ENCODE results near the gene SREBF2. TPM values are rescaled to one million over a fixed set of nuclear protein-coding genes. Genes with fewer than 3 reads are reported as not detected.

The SREBF2 gene
- total and polyA plus RNA-seq, 2 experiments from 2014 or later: 23.6 to 26.5 TPM

GRCh38 chr22:41826021-41826420 lies 6.9 kb upstream of the SREBF2 start:
- 0 out of 2 replicates have a peak overlapping the region, but pooled peaks have one; percentile 31 for H3K9ac ChIP-seq
- no peaks in the 10 kb centered on the region for H3K27me3 ChIP-seq (replicated peaks; ENCODE audit: insufficient read depth)
- in situ Hi-C loops (cut with MboI): no loop called here
- H3K4me3 ChIP-seq: no peak overlapping the region
- H4K20me1 ChIP-seq (ENCODE audit: insufficient read depth): no peaks in the 10 kb centered on the region
- no peaks in the 10 kb centered on the region for H3K9me3 ChIP-seq (ENCODE audit: low read depth)
- H3K4me1 ChIP-seq (ENCODE audit: insufficient read depth): peaks cover 9% of the 10 kb centered on the region
- no peaks in the 10 kb centered on the region for H3F3A ChIP-seq (ENCODE audit: insufficient read depth)
- H3K36me3 ChIP-seq (ENCODE audit: low read depth): no peaks in the 10 kb centered on the region
- H3K9me2 ChIP-seq (ENCODE audit: insufficient read depth): no peaks in the 10 kb centered on the region
- H3K27ac ChIP-seq: no peak overlapping the region
- TF ChIP-seq EZH2 (IDR thresholded peaks at IDR 0.05; ENCODE audit: insufficient read depth, poor library complexity, severe bottlenecking): no peak
- TF ChIP-seq EZH2phosphoT487 (IDR thresholded peaks at IDR 0.05; ENCODE audit: insufficient read depth, low read depth): no peak
- no peak for DNase-seq
- H3K79me2 ChIP-seq (ENCODE audit: insufficient read depth): no peaks in the 10 kb centered on the region
- 81 to 89% methylated on average over 3 of the region's 3 CpGs for WGBS, 2 experiments (ENCODE audit: low coverage in 1 of 2, low lambda C conversion rate in 2 of 2, missing lambda C conversion rate in 2 of 2)
- no peak overlapping the region for H3K4me2 ChIP-seq (ENCODE audit: unreplicated experiment)
- H2AFZ ChIP-seq: no peak overlapping the region

- Histone ChIP-seq H2AFZ (no peak overlapping the region), H3K4me2 (ENCODE audit: unreplicated experiment) (no peak overlapping the region), H3K36me3 (ENCODE audit: low read depth) (no peaks in the 10 kb centered on the region), H3F3A (ENCODE audit: insufficient read depth) (peaks cover 2% of the 10 kb centered on the region), H4K20me1 (ENCODE audit: insufficient read depth) (no peaks in the 10 kb centered on the region), H3K27ac (no peak overlapping the region), H3K9me3 (ENCODE audit: low read depth) (no peaks in the 10 kb centered on the region), H3K4me3 (no peak overlapping the region), H3K4me1 (ENCODE audit: insufficient read depth) (peaks cover 9% of the 10 kb centered on the region), H3K27me3 (replicated peaks; ENCODE audit: insufficient read depth) (no peaks in the 10 kb centered on the region), H3K79me2 (ENCODE audit: insufficient read depth) (no peaks in the 10 kb centered on the region), H3K9ac (no peak overlapping the region), H3K9me2 (ENCODE audit: insufficient read depth) (no peaks in the 10 kb centered on the region)
- TF ChIP-seq EZH2phosphoT487 (IDR thresholded peaks at IDR 0.05; ENCODE audit: insufficient read depth, low read depth): no peak
- no peak for TF ChIP-seq EZH2 (IDR thresholded peaks at IDR 0.05; ENCODE audit: insufficient read depth, poor library complexity, severe bottlenecking)
- DNase-seq: no peak
- WGBS, 2 experiments (ENCODE audit: low coverage in 1 of 2, low lambda C conversion rate in 2 of 2, missing lambda C conversion rate in 2 of 2): 80 to 82% methylated on average over 11 of the region's 11 CpGs
- in situ Hi-C loops (cut with MboI): no loop called here
Observed at GRCh38 chr22:41826430-41827383, 6.2 kb upstream of the SREBF2 start.

GRCh38 chr22:41827671-41828070 lies 5.2 kb upstream of the SREBF2 start:
- in situ Hi-C loops (cut with MboI): no loop called here
- DNase-seq: no peak
- Histone ChIP-seq H3K27ac (no peak overlapping the region), H3K79me2 (ENCODE audit: insufficient read depth) (no peaks in the 10 kb centered on the region), H3F3A (ENCODE audit: insufficient read depth) (peaks cover 6% of the 10 kb centered on the region), H3K9ac (no peak overlapping the region), H3K4me3 (no peak overlapping the region), H3K9me3 (ENCODE audit: low read depth) (no peaks in the 10 kb centered on the region), H3K4me2 (ENCODE audit: unreplicated experiment) (no peak overlapping the region), H3K27me3 (replicated peaks; ENCODE audit: insufficient read depth) (no peaks in the 10 kb centered on the region), H3K9me2 (ENCODE audit: insufficient read depth) (no peaks in the 10 kb centered on the region), H3K4me1 (ENCODE audit: insufficient read depth) (peaks cover 9% of the 10 kb centered on the region), H2AFZ (no peak overlapping the region), H3K36me3 (ENCODE audit: low read depth) (no peaks in the 10 kb centered on the region), H4K20me1 (ENCODE audit: insufficient read depth) (no peaks in the 10 kb centered on the region)
- no peak for TF ChIP-seq EZH2phosphoT487 (IDR thresholded peaks at IDR 0.05; ENCODE audit: insufficient read depth, low read depth)
- TF ChIP-seq EZH2 (IDR thresholded peaks at IDR 0.05; ENCODE audit: insufficient read depth, poor library complexity, severe bottlenecking): no peak
- WGBS, 2 experiments (ENCODE audit: low coverage in 1 of 2, low lambda C conversion rate in 2 of 2, missing lambda C conversion rate in 2 of 2): 81 to 84% methylated on average over 6 of the region's 6 CpGs

- H3K27ac ChIP-seq: no peak overlapping the region
- H2AFZ ChIP-seq: no peak overlapping the region
- no peak overlapping the region for H3K4me2 ChIP-seq (ENCODE audit: unreplicated experiment)
- TF ChIP-seq EZH2 (IDR thresholded peaks at IDR 0.05; ENCODE audit: insufficient read depth, poor library complexity, severe bottlenecking) (no peak), EZH2phosphoT487 (IDR thresholded peaks at IDR 0.05; ENCODE audit: insufficient read depth, low read depth) (no peak)
- 96 to 98% methylated on average over 4 of the region's 4 CpGs for WGBS, 2 experiments (ENCODE audit: low coverage in 1 of 2, low lambda C conversion rate in 2 of 2, missing lambda C conversion rate in 2 of 2)
- H3K4me1 ChIP-seq (ENCODE audit: insufficient read depth): peaks cover 9% of the 10 kb centered on the region
- no peaks in the 10 kb centered on the region for H3K27me3 ChIP-seq (replicated peaks; ENCODE audit: insufficient read depth)
- DNase-seq: no peak
- no peaks in the 10 kb centered on the region for H4K20me1 ChIP-seq (ENCODE audit: insufficient read depth)
- peaks cover 6% of the 10 kb centered on the region for H3F3A ChIP-seq (ENCODE audit: insufficient read depth)
- no peaks in the 10 kb centered on the region for H3K36me3 ChIP-seq (ENCODE audit: low read depth)
- H3K9ac ChIP-seq: no peak overlapping the region
- H3K79me2 ChIP-seq (ENCODE audit: insufficient read depth): no peaks in the 10 kb centered on the region
- no peaks in the 10 kb centered on the region for H3K9me3 ChIP-seq (ENCODE audit: low read depth)
- in situ Hi-C loops (cut with MboI): no loop called here
- no peak overlapping the region for H3K4me3 ChIP-seq
- H3K9me2 ChIP-seq (ENCODE audit: insufficient read depth): no peaks in the 10 kb centered on the region
Observed at GRCh38 chr22:41828516-41828915, 4.4 kb upstream of the SREBF2 start.

All from GM23248 (cell line).